GM19372 (cell line): ENCODE data around the gene ZNF664.

Experiments used
- ATAC-seq: cut with Tn5 transposase; IDR thresholded peaks from one replicate; pipeline ENCODE4 v1.9.1; 2021; ENCODE audit warnings: mild to moderate bottlenecking, low read depth, moderate library complexity; ENCODE audit not compliant: unreplicated experiment

Gene ZNF664

GRCh38 chr12:124049451-124050094 lies 76.6 kb downstream of the ZNF664 start:
- ATAC-seq: no peak

- ATAC-seq: no peak
Measured at GRCh38 chr12:124053851-124054250, 80.8 kb downstream of the ZNF664 start.

DNA sequence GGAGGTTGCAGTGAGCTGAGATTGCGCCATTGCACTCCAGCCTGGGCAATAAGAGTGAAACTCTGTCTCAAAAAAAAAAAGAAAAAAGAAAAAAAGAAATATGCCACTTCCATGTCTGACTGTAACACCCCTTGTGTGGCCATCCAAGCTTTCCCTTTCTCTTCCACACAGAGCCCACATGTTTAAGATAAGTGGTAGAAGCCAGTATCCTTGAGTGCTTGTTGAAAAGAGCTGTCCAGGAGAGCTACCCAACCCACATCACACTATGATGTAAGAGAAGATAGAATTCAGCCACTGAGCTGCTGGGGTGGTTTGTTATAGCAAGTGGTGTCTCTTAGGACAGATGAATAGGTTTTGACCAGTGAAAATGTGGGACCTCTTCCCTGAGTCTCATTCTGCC lies 82.1 kb downstream of the ZNF664 start:
- no peak for ATAC-seq

- no peak for ATAC-seq
Measured at GRCh38 chr12:124057691-124058090, 84.7 kb downstream of the ZNF664 start.

DNA sequence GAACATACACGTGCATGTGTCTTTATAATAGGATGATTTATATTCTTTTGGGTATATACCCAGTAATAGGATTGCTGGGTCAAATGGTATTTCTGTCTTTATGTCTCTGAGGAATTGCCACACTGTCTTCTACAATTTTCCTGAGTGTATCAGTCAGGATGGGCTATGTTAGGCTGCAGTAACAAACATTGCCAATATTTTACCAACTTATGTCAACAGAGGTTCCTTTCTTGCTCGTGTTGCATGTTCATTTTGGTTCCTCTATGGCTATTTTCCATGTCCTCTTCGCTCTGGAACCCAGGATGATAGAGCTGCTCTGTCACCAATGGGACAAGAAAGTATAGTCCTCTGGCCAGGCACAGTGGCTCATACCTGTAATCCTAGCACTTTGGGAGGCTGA lies 86.7 kb downstream of the ZNF664 start:
- no peak for ATAC-seq
